NOMO-1 treated with dmso at 0.1 percent for 144 hours (cell line): ENCODE data around the gene LANCL2.
"Not testable (repeated sequence)": the region's sequence is repeated elsewhere in the genome, so short reads cannot be mapped to it uniquely, and the experiment has no call there.

ENCODE experiments used
- DNase-seq: peaks from one replicate; lab custom pipeline; 2025; ENCODE audit not compliant: unreplicated experiment; lab: John Stamatoyannopoulos, UW

LANCL2 gene

DNA sequence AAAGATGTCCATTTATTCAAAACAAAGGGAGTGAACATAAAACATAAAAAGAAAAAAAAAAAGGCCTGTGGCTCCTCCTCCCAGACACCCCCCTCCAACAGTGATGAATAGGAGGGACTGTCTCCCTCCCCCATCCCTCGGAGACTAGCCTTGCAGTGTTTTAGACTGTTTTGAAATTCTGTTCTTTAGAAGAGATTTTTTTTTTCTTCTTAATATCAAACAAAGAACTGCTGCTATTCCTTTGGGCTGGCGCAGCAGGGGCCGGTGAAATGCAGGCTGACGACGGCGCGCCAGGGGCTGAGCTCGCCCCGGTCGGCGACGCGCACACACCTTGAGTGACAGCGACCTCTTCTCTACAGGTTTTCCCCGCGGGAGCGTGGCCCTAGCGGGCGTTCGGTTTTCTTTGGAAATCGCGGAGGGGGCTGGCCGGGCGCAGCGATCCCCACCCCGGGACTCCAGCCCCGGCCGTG, at the start of gene LANCL2:
LANCL2 (plus strand) TSS at position 133 of the 470 bp plus-strand sequence. CDS start 689 bp downstream, outside the sequence.
- DNase-seq, result no peak

- DNase-seq, result no peak
Measured at GRCh38 chr7:55325371-55325792, 39.8 kb upstream of the LANCL2 start.

GRCh38 chr7:55326081-55326835, 38.9 kb upstream of the LANCL2 start:
- DNase-seq, result no peak

DNA sequence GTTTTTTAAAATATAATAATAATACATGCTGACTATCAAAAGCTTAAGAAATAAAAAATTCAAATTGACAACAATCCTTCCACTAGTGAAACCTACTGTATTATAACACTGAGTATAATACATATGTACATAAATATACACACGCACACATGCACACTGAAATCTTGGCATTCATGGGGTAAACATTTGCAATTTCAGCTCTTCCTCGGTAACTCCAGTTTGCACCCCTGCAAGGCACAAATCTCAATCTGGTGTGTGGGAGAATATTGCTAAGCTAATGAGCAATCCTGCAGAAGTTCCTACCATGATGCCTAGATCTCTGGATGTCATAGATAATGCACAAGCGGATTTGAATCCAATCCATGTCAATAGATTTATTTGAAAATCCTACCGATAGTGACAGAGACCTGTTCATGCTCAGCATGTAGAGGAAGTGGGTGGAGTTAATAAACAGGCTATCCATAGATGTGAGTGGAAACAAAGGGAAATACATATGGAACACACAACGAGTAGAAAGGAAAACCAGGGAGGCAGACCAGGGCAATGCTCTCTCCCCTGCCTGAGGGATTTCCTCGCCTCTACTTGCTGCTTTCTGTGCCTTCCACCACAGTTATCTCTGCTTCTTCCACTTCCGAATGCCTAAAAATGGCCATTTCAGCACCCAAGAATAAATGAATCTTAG, 38.1 kb upstream of the LANCL2 start:
- no peak for DNase-seq

DNA sequence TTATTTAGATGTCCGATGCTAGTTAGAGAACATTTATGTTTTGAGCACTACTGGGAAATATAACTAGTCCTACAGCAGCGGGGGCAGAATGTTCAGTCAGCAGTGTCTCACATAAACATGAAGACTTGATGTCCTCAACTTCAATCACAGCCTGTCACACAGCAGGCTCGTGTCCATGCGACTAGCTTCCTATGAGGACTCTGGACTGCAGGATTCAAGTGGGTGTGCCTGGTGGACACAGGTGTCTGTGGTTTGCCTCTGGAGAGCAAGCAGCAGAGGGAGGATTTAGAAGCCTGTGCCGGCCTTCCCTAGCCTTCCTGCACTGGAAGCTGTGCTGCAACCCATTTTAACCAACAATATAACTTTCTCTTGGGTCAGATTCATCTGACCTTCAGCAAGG, 30.0 kb upstream of the LANCL2 start:
- no peak for DNase-seq

DNA sequence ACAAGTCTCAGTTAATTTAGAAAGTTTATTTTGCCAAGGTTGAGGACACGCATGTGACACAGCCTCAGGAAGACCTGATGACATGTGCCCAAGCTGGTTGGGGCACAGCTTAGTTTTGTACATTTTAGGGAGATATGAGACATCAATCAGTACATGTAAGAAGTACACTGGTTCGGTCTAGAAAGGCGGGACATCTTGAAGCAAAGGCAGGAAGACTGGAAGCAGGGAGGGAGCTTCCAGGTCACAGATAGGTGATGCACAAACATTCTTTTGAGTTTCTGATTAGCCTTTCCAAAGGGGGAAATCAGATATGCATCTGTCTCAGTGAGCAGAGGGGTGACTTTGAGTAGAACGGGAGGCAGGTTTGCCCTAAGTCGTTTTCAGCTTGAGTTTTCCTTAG, 29.4 kb upstream of the LANCL2 start:
- DNase-seq, result no peak

- DNase-seq, result no peak
Measured at GRCh38 chr7:55336540-55336939, 28.6 kb upstream of the LANCL2 start.

GRCh38 chr7:55339033-55340000, 25.8 kb upstream of the LANCL2 start:
- no peak for DNase-seq

DNA sequence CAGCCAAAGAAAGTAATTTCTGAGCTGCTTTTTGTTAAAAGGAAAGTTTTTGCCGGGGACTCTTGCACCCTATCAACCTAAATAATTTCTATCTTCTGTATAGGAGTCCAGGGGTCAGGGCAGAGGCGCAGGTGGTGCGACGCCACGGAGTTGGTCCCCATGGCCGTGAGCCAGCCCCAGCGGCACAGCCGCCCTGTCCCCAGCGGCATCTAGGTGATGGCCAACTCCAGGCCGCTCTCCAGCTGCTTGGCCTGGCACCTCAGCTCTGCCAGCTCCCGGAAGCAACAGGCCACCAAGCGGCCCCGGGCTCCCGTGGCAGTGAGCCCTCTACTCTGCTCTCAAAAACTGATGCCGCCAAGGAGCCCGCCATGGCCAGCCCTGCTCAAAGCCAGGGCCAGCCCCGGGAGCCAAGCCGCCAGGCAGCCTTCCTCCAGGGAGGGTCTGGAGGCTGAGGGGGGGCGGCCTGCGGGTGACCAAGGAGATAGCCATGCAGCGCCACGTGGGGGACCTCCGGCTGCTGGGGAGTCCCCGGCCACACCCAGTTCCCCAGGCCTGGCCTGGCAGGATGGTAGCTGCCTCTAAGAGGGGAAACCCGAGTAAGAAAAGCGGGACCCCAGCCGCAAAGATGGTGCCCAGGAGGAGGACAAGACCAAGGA, 22.8 kb upstream of the LANCL2 start:
- DNase-seq, result no peak

GRCh38 chr7:55343002-55343781, 21.9 kb upstream of the LANCL2 start:
- DNase-seq, result no peak

DNA sequence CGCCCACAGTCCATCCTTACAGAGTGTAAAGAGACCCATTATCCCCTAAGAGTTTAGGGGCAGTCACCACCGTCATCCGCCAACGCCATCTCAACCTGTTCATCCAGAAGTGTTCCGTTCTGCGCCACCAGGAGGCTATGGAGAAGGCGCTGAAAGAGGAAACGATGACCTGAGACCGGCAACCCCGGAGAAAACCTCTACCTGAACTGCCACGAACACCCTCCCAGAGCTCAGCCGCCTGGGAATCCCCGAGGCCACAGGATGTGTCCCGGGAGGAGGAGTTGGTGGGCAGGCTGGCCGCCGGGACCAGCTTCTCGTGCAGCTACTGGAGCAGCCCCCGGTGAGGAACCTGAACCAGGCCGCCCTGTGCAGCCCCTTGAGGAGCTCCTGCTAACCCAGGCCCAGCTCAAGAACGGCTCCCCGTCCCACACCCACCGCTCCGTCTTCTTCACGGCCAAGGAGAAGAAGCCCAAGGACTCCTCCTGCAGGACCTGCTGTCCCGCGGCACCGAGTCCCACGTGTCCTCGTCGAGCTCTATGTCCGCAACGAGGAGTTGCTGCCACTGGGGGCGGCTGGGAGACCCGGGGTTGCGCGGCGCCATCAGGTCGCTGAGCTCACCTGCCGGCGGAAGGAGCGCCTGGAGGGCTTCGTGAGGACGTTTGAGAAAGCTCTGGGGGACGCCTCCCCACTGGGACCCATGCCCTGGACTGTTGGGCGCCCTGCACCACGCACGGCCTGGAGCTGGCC, 21.1 kb upstream of the LANCL2 start:
- DNase-seq, result no peak

DNA sequence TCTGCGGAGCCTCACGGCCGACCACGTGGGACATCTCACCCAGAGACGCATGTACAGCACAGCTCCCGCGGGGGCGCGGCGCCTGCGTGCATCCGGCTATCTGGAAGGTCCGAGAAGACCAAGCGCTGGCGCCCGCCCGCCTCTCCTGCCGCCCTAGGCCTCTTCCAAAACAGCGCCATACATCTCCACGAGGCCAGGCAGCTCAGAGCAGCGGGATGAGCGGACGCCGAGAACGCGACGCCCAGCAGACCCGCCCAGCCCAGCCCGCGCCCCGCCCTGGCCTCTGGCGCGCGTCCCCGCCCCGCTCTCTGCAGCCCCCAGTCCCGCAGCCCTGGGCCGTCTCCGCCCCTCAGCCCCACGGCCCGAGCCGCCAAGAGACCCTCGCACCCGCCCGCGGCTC, 20.3 kb upstream of the LANCL2 start:
- DNase-seq, result no peak

GRCh38 chr7:55345292-55345691, 19.8 kb upstream of the LANCL2 start:
- no peak for DNase-seq

DNA sequence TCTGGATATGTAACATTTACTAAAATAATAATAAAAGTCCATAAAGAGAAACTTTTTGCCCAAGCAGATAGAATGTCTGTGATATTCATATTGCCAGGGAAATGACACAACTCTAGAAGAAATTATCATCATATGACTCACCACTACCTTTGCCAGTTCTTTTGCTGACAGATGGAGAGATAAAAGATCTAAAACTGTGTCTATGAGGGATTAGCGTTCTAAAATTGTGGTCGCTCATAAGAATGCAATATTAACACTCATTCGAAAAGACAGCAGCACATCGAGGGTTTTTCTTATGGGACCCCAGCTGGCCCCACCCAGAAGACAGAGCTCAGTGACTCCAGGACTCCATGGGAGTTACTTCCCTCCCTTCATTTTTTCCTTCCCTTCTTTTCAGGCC, 16.6 kb upstream of the LANCL2 start:
- DNase-seq, result no peak

GRCh38 chr7:55349121-55349520, 16.0 kb upstream of the LANCL2 start:
- no peak for DNase-seq

GRCh38 chr7:55350281-55350680, 14.9 kb upstream of the LANCL2 start:
- DNase-seq, result no peak

DNA sequence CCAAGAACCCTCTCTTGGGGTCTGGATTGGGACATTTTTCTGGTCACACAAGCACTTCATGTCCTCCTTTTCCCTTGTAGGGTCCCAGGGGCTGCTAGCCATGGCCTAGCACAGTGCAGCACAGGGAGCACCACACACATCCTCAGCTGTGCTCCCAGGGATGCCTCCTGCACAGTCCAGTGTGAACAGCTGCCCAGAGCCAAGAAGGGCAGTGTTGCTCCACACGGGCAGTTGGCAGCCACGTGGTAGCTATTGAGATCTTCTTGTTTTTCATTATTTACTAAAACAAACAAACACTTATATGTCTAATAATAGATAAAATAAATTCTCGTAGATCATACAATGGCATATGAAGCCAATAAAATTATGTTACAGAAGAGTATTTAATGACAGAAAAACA, 13.9 kb upstream of the LANCL2 start:
- no peak for DNase-seq

DNA sequence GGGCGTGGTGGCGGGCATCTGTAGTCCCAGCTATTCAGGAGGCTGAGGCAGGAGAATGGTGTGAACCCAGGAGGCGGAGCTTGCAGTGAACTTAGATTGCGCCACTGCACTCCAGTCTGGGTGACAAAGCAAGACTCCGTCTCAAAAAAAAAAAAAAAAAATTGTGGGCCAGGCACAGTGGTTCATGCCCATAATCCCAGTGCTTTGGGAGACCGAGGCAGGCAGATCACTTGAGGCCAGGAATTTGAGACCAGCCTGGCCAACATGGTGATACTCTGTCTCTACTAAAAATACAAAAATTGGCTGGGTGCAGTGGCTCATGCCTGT, 12.2 kb upstream of the LANCL2 start:
- not testable (repeated sequence) for DNase-seq

DNA sequence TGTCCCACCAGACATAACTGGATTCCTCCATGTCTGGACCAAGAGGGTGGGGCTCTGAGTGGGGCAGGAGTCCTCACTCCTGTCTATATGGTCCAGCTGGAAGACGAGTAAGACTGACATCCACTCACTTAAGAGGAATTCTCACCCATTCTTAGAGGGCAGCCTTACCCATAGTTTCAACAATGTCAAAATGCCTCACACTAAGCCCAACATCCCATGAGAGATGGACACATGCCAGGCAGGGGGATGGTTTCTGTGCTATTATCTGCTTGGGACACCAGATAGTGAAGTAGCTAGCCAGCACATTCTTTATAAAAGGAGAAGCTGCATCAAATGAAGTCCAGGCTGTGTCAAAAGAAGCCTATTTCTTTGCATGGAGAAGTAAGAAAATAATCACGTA, 4.7 kb upstream of the LANCL2 start:
- no peak for DNase-seq
